ENCODE measurements around the gene ATP10A. TPM values are rescaled to one million over a fixed set of nuclear protein-coding genes. Genes with fewer than 3 reads are reported as not detected.

Gene ATP10A
- total and polyA plus RNA-seq, 2 of the 8 experiments (the other 6 are each of a cell fraction or from before 2014, with no cell fraction given), result 2.0 to 2.8 TPM

- H3K27ac ChIP-seq (ENCODE audit: low read depth, low read length), result no peak overlapping the region
- H3K79me2 ChIP-seq (ENCODE audit: control insufficient read depth in 1 of 2, insufficient read depth in 2 of 2, low read length in 2 of 2), result no peaks in the 10 kb centered on the region
- no peaks in the 10 kb centered on the region for H3K27me3 ChIP-seq (replicated peaks in 1 of 4; ENCODE audit: control insufficient read depth in 3 of 4, extremely low read depth in 1 of 4, insufficient read depth in 3 of 4, low read length in 3 of 4)
- H3K36me3 ChIP-seq (ENCODE audit: control insufficient read depth in 2 of 4, insufficient read depth in 4 of 4, low read length in 3 of 4), result no peaks in the 10 kb centered on the region
- H4K8ac ChIP-seq (ENCODE audit: extremely low read depth, insufficient read depth, low read length), result no peak overlapping the region
- H2BK12ac ChIP-seq (ENCODE audit: low read depth, low read length), result no peak overlapping the region
- no peaks in the 10 kb centered on the region for H3K79me1 ChIP-seq (ENCODE audit: low read depth, low read length)
- no peak overlapping the region; the same call in 1 of the 2 replicates for H2BK5ac ChIP-seq (ENCODE audit: low read depth, low read length)
- DNase-seq (ENCODE audit: low read depth in 1 of 2, low spot score in 2 of 2), result no peak
- H4K91ac ChIP-seq (replicated peaks; ENCODE audit: insufficient read length, low read length), result no peak overlapping the region
- H3K4me1 ChIP-seq (replicated peaks in 1 of 4; ENCODE audit: control insufficient read depth in 3 of 4, insufficient read depth in 4 of 4, low read length in 3 of 4), result peaks cover 0 to 8% (median 6%) of the 10 kb centered on the region in 4 experiments; a peak in 4 of 7 replicates
- no peak overlapping the region for H2BK20ac ChIP-seq (ENCODE audit: low read length)
- no peak overlapping the region for H3K9ac ChIP-seq (replicated peaks in 1 of 4; ENCODE audit: extremely low read depth in 1 of 4, low read depth in 3 of 4, low read length in 3 of 4)
- H3K4ac ChIP-seq (replicated peaks; ENCODE audit: insufficient read length, low read depth, low read length), result no peak overlapping the region
- H2AFZ ChIP-seq (ENCODE audit: low read length), result no peak overlapping the region
- no peak overlapping the region for H3K14ac ChIP-seq (ENCODE audit: insufficient read length)
- H3K18ac ChIP-seq (ENCODE audit: extremely low read depth, low read length), result no peak overlapping the region
- H3K56ac ChIP-seq (replicated peaks; ENCODE audit: insufficient read length, low read depth, low read length), result no peak overlapping the region
- 87% methylated on average over 9 of the region's 11 CpGs; no CpG with 5 or more reads in 1 of the 2 experiments for WGBS, 2 experiments (ENCODE audit: extremely low coverage in 1 of 2, insufficient coverage in 1 of 2, insufficient read length in 1 of 2, insufficient replicate concordance in 2 of 2, low coverage in 1 of 2, low lambda C conversion rate in 2 of 2, missing lambda C conversion rate in 1 of 2)
- no peak overlapping the region for H4K5ac ChIP-seq (ENCODE audit: insufficient read length, low read depth, low read length)
- POLR2A ChIA-PET (ENCODE audit: partially characterized antibody), result interaction anchor here (0.5 kb wide), 1 partner anchor 81 kb away, joined by 4 read pairs; no protein-coding TSS in a partner anchor
- H2BK120ac ChIP-seq (replicated peaks; ENCODE audit: low read depth, low read length), result no peak overlapping the region
- H4K20me1 ChIP-seq (replicated peaks in 1 of 2; ENCODE audit: control insufficient read depth in 1 of 2, insufficient read depth in 2 of 2, low read length in 2 of 2), result no peaks in the 10 kb centered on the region
- CTCF ChIA-PET (ENCODE audit: partially characterized antibody), result interaction anchor here (0.5 to 1.2 kb wide), 3 partner anchors 50 to 588 kb away, joined by 3 to 5 read pairs (median 3); no protein-coding TSS in a partner anchor
- H2BK15ac ChIP-seq (ENCODE audit: low read length), result no peak overlapping the region
- no peak overlapping the region for H3K23ac ChIP-seq (ENCODE audit: insufficient read length)
- H3K4me2 ChIP-seq (ENCODE audit: insufficient read depth in 1 of 2, low read depth in 2 of 2, low read length in 2 of 2), result no peak overlapping the region
- no peak for FAIRE-seq
- 0 out of 2 replicates have a peak, but pooled peaks cover 2% of the 10 kb centered on the region for H3K23me2 ChIP-seq (ENCODE audit: low read depth, low read length)
- H2AK5ac ChIP-seq (ENCODE audit: low read depth, low read length), result no peak overlapping the region
- H3K9me3 ChIP-seq (ENCODE audit: insufficient read depth in 2 of 2, low read depth in 1 of 2, low read length in 1 of 2), result no peaks in the 10 kb centered on the region
- H3K4me3 ChIP-seq (ENCODE audit: extremely low read depth in 1 of 4, insufficient read depth in 2 of 4, low read depth in 3 of 4, low read length in 4 of 4), result no peak overlapping the region
These were observed 86.1 kb downstream of the ATP10A start for GRCh38 chr15:25777037-25777436.

Measured in H1 (cell line).